Measurements from ENCODE around the gene AGA. TPM values are rescaled to one million over a fixed set of nuclear protein-coding genes. Genes with fewer than 3 reads are reported as not detected.

The AGA gene
- total RNA-seq, 3 donors from 2014 or later = 13.7 to 20.5 (median 16.4) TPM

DNA sequence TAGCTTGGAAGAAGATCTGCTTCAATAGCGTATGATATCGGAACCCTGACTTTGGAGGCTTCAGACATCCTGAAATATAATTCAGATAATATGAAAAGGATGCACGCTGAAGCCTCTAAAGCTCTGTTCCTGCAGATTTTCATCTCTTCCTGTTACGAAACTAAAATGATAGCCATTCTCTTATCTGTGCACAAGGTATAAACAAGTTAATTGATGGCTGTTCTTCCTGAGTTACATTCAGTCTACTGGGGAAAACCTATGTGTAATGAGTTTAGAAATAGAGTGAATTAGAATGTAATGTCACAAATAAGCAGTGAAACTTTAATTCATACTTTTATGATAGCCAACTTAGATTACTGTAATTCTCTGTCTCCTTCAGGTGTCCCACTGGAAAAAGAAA lies 36.8 kb upstream of the AGA start:
- TF ChIP-seq CTCF (IDR thresholded peaks at IDR 0.05) = no peak
- no peak for DNase-seq
- Histone ChIP-seq H3K4me3 (no peak overlapping the region), H3K9me3 (no peaks in the 10 kb centered on the region), H3K4me1 (ENCODE audit: low read depth) (no peaks in the 10 kb centered on the region), H3K36me3 (ENCODE audit: low read depth) (no peaks in the 10 kb centered on the region)
- intact Hi-C loops (cut with DNase I, micrococcal nuclease) = no loop called here
- no peak for ATAC-seq

GRCh38 chr4:177478496-177478895 lies 36.3 kb upstream of the AGA start:
- Histone ChIP-seq H3K4me3 (no peak overlapping the region), H3K9me3 (no peaks in the 10 kb centered on the region), H3K4me1 (ENCODE audit: low read depth) (no peaks in the 10 kb centered on the region), H3K36me3 (ENCODE audit: low read depth) (no peaks in the 10 kb centered on the region)
- TF ChIP-seq CTCF (IDR thresholded peaks at IDR 0.05) = no peak
- intact Hi-C loops (cut with DNase I, micrococcal nuclease) = no loop called here
- ATAC-seq = no peak
- DNase-seq = no peak

DNA sequence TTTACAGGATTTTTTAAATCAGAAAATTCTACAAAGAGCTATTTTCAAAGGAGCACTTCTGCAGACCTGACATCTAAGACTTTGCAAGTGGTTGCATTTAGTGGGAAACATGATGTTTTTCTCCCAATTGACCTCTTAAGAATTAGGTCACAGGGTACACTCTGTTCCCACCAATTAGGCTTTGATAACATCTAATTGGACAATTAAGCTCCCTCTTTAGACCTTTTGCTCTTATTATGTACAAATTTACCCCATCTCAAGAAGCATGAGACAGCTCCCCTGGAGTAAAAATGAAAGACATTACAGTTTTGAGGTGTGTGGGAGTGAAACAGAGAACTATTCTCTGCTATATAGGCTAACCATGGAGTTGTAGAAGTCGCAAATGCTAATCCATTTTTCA lies 31.8 kb upstream of the AGA start:
- H3K9me3 ChIP-seq = no peaks in the 10 kb centered on the region
- no peaks in the 10 kb centered on the region for H3K36me3 ChIP-seq (ENCODE audit: low read depth)
- intact Hi-C loops (cut with DNase I, micrococcal nuclease) = no loop called here
- no peaks in the 10 kb centered on the region for H3K4me1 ChIP-seq (ENCODE audit: low read depth)
- ATAC-seq (no peak), DNase-seq (no peak)
- no peak for TF ChIP-seq CTCF (IDR thresholded peaks at IDR 0.05)
- no peak overlapping the region for H3K4me3 ChIP-seq

DNA sequence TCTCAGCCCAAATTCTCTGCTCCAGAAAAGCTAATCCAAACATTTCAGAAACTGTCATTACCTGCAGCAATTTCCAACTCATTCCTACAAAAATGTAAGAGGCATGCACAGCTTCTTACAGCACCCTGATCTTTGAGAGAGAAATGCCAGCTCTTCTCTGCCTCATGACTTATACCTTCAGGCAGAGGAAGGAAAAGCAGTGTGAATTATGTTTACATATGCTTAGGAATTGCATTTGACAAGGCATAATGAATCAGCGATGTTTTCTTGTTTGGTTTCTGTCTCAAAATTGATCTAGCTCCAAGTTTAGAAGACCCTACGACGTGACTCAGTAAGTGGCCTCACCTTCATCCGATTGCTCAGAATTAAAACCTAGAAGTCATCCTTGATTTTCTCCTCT lies 21.8 kb upstream of the AGA start:
- ATAC-seq (no peak), DNase-seq (no peak)
- Histone ChIP-seq H3K4me3 (no peak overlapping the region), H3K9me3 (no peaks in the 10 kb centered on the region), H3K36me3 (ENCODE audit: low read depth) (no peaks in the 10 kb centered on the region), H3K4me1 (ENCODE audit: low read depth) (no peaks in the 10 kb centered on the region)
- TF ChIP-seq CTCF (IDR thresholded peaks at IDR 0.05) = no peak
- intact Hi-C loops (cut with DNase I, micrococcal nuclease) = no loop called here

- intact Hi-C loops (cut with DNase I, micrococcal nuclease) = no loop called here
- no peak for ATAC-seq
Measured at GRCh38 chr4:177461606-177462005, 19.4 kb upstream of the AGA start.

More at GRCh38 chr4:177461606-177462005, 19.4 kb upstream of the AGA start:
- TF ChIP-seq CTCF (IDR thresholded peaks at IDR 0.05) = no peak
- no peak for DNase-seq
- Histone ChIP-seq H3K9me3 (no peaks in the 10 kb centered on the region), H3K36me3 (ENCODE audit: low read depth) (no peaks in the 10 kb centered on the region), H3K4me3 (no peak overlapping the region), H3K4me1 (ENCODE audit: low read depth) (no peaks in the 10 kb centered on the region)
